B cell (primary cell): ENCODE data around the gene CDYL. TPM values are rescaled to one million over a fixed set of nuclear protein-coding genes. Genes with fewer than 3 reads are reported as not detected.

ENCODE experiments used
- ATAC-seq: fragments of 200-7000 bp; cut with Tn5 transposase; one replicate; pipeline ENCODE4 v1.10.0; 2021; ENCODE audit warnings: low read depth, mild to moderate bottlenecking, moderate number of reproducible peaks, moderate library complexity
- CTCF ChIA-PET: fragments of 350-600 bp; sonication (Branson Sonifier 250); formaldehyde crosslinking; loops from one replicate; lab custom pipeline; 2021; ENCODE audit warnings: antibody characterized with exemption, inconsistent platforms; lab: Charles Lee
- POLR2A ChIA-PET: fragments of 350-600 bp; sonication (Branson Sonifier 250); formaldehyde crosslinking; loops from one replicate; lab custom pipeline; 2021; ENCODE audit warnings: antibody characterized with exemption; lab: Charles Lee
- DNase-seq: peaks from one replicate; pipeline ENCODE4 v3.0.0; 2013
- H2AFZ ChIP-seq: 2 replicates; pipeline ENCODE4 v1.6.1; 2012; ENCODE audit warnings: mild to moderate bottlenecking, low read depth, low read length; ENCODE audit not compliant: insufficient read depth, poor library complexity, severe bottlenecking
- H3K27ac ChIP-seq, 2 donors: 1 replicate in 1 of 2; 2 replicates in 1 of 2; pipeline ENCODE4 v1.5.1; 2012 to 2013; ENCODE audit warnings: low read length in 2 of 2, mild to moderate bottlenecking in 2 of 2, moderate library complexity in 1 of 2
- H3K27me3 ChIP-seq, 4 experiments: fragments of 200-600 bp in 1 of 4; sonication (generic) in 1 of 4; replicated peaks in 1 of 4; 1 replicate in 2 of 4; 2 replicates in 2 of 4; pipeline versions ENCODE4 v1.6.1 to v1.7.0; 2013 to 2016; ENCODE audit warnings: low read length in 3 of 4, mild to moderate bottlenecking in 2 of 4, mixed read lengths in 1 of 4, moderate library complexity in 1 of 4; ENCODE audit not compliant: insufficient read depth in 4 of 4, control insufficient read depth in 3 of 4; ENCODE audit errors: control extremely low read depth in 1 of 4
- H3K36me3 ChIP-seq, 2 experiments: replicated peaks in 1 of 2; 1 replicate in 1 of 2; 2 replicates in 1 of 2; pipeline versions ENCODE4 v1.6.1 to v1.7.1; 2013; ENCODE audit warnings: low read length in 1 of 2; ENCODE audit not compliant: insufficient read depth in 2 of 2, control insufficient read depth in 1 of 2; ENCODE audit errors: control extremely low read depth in 1 of 2, extremely low read depth in 1 of 2
- H3K4me1 ChIP-seq, 2 donors: fragments of 200-600 bp in 1 of 2; sonication (generic) in 1 of 2; 1 replicate in 1 of 2; 2 replicates in 1 of 2; pipeline versions ENCODE4 v1.5.1 to v1.6.1; 2013 to 2017; ENCODE audit warnings: low read length in 2 of 2; ENCODE audit not compliant: control insufficient read depth in 2 of 2, insufficient read depth in 2 of 2
- H3K4me2 ChIP-seq: replicated peaks from 2 replicates; pipeline ENCODE3; 2012; ENCODE audit warnings: mild to moderate bottlenecking, low read depth, low read length; ENCODE audit not compliant: poor library complexity, severe bottlenecking
- H3K4me3 ChIP-seq, 5 experiments: fragments of 200-600 bp in 1 of 5; sonication (generic) in 1 of 5; 1 replicate in 3 of 5; 2 replicates in 2 of 5; pipeline versions ENCODE4 v1.5.1 to v1.7.0; 2011 to 2016; ENCODE audit warnings: low read length in 4 of 5, mild to moderate bottlenecking in 4 of 5, low read depth in 2 of 5, control low read depth in 1 of 5, moderate library complexity in 1 of 5; ENCODE audit not compliant: insufficient read depth in 1 of 5; ENCODE audit errors: control extremely low read depth in 1 of 5, extremely low read depth in 1 of 5
- H3K79me2 ChIP-seq: fragments of 200-600 bp; sonication (generic); one replicate; pipeline ENCODE4 v1.6.0; 2016; ENCODE audit warnings: low read length; ENCODE audit not compliant: control insufficient read depth, insufficient read depth
- H3K9ac ChIP-seq: fragments of 200-600 bp; sonication (generic); 2 replicates; pipeline ENCODE4 v1.6.1; 2017; ENCODE audit warnings: mild to moderate bottlenecking, low read length, moderate library complexity
- H3K9me3 ChIP-seq, 3 donors: one replicate each; pipeline versions ENCODE4 v1.6.1 to v1.7.1; 2013; ENCODE audit warnings: low read length in 2 of 3; ENCODE audit not compliant: control insufficient read depth in 2 of 3, insufficient read depth in 1 of 3; ENCODE audit errors: control extremely low read depth in 1 of 3
- H4K20me1 ChIP-seq: 2 replicates; pipeline ENCODE4 v1.6.0; 2012; ENCODE audit warnings: mild to moderate bottlenecking, low read length; ENCODE audit not compliant: insufficient read depth, control insufficient read depth, poor library complexity, severe bottlenecking
- H3K27ac Mint-ChIP-seq: one replicate; pipeline ENCODE4 v1.8.0; 2021; ENCODE audit warnings: mixed read lengths
- H3K27me3 Mint-ChIP-seq: one replicate; pipeline ENCODE4 v1.8.0; 2021; ENCODE audit warnings: mixed read lengths
- H3K4me1 Mint-ChIP-seq: one replicate; pipeline ENCODE4 v1.8.0; 2021; ENCODE audit warnings: mixed read lengths
- H3K4me3 Mint-ChIP-seq: one replicate; pipeline ENCODE4 v1.8.0; 2021; ENCODE audit warnings: mixed read lengths
- H3K9me3 Mint-ChIP-seq: one replicate; pipeline ENCODE4 v1.8.0; 2022; ENCODE audit warnings: mixed read lengths; ENCODE audit not compliant: insufficient read depth
- EZH2 ChIP-seq: IDR thresholded peaks from 2 replicates; pipeline ENCODE4 v1.6.1; 2012; ENCODE audit warnings: borderline replicate concordance, low read depth, mild to moderate bottlenecking, moderate library complexity, low read length; ENCODE audit not compliant: insufficient read depth, poor library complexity, severe bottlenecking
- WGBS: methylation state at CpG from one replicate; pipeline ENCODE4 v1.1.5; 2013; ENCODE audit warnings: missing lambda C conversion rate; ENCODE audit not compliant: insufficient coverage; 5-methylcytosine and 5-hydroxymethylcytosine counted together
- intact Hi-C: fragments of 100-400 bp; cut with micrococcal nuclease; formaldehyde crosslinking; loops from one replicate; pipeline ENCODE4 v1.10.0; 2022
- polyA plus RNA-seq: library from polyadenylated mRNA; depleted of rRNA; stranded (reverse); fragments of >200 nt; gene quantifications from 2 replicates; pipeline ENCODE4 v1.2.3, GENCODE V29; 2012
- total RNA-seq, 2 donors: library from RNA; stranded (reverse); fragments of 120-200 nt in 1 of 2; gene quantifications; 1 replicate in 1 of 2; 2 replicates in 1 of 2; pipeline versions ENCODE4 v1.2.3 to v1.2.4, GENCODE V29; 2013 to 2022
- TF ChIP-seq, protein P1 (sequence below): fragments of 200-600 bp; IDR thresholded peaks from one replicate; pipeline ENCODE4 v1.8.0; 2022; ENCODE audit warnings: antibody characterized with exemption, mild to moderate bottlenecking

Gene CDYL
- total and polyA plus RNA-seq, 2 donors (not counting 1 experiment from before 2014, with no cell fraction given), result 15.6 to 63.0 TPM

DNA sequence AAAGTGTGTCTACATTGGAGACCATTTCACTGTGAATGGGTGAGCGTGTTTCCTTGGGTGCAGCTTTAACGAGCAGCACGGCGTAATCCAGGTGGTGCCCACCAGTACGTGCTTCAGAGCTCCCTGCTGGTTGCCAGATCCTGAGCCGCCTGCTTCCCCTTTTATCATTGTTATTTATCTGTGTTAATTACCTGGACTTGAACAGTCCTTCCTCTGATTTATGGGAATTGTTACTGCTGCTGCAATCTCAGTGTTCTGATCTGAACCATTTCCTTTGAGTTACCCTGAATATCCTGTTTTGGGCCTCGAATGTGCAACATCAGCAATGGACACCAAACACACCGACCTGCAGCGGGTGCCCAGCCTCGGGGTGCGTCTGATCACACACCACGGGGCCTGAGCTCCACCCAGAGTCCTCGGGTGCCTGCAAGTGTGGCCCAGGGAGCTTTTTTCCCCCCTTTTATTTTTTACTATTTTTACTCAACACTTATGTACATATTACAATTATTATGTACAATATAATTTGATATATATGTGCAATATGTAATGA is 146.4 kb downstream of the CDYL start:
- intact Hi-C loops, result no loop called here
- Mint-ChIP-seq H3K27ac (no peak overlapping the region), H3K4me3 (no peak overlapping the region), H3K4me1 (peaks cover 28% of the 10 kb centered on the region), H3K9me3 (no peaks in the 10 kb centered on the region), H3K27me3 (no peaks in the 10 kb centered on the region)
- DNase-seq, result no peak
- ChIA-PET CTCF (no interaction called here), POLR2A (no interaction called here)
- no peak overlapping the region for H3K4me2 ChIP-seq
- peaks cover 52% of the 10 kb centered on the region for H3K79me2 ChIP-seq
- H3K9ac ChIP-seq, result no peak overlapping the region
- H3K27me3 ChIP-seq, result no peaks in the 10 kb centered on the region
- H4K20me1 ChIP-seq, result peaks cover 39% of the 10 kb centered on the region
- H3K36me3 ChIP-seq, result no peaks in the 10 kb centered on the region
- no peaks in the 10 kb centered on the region for H3K4me1 ChIP-seq
- TF ChIP-seq, protein P1, sequence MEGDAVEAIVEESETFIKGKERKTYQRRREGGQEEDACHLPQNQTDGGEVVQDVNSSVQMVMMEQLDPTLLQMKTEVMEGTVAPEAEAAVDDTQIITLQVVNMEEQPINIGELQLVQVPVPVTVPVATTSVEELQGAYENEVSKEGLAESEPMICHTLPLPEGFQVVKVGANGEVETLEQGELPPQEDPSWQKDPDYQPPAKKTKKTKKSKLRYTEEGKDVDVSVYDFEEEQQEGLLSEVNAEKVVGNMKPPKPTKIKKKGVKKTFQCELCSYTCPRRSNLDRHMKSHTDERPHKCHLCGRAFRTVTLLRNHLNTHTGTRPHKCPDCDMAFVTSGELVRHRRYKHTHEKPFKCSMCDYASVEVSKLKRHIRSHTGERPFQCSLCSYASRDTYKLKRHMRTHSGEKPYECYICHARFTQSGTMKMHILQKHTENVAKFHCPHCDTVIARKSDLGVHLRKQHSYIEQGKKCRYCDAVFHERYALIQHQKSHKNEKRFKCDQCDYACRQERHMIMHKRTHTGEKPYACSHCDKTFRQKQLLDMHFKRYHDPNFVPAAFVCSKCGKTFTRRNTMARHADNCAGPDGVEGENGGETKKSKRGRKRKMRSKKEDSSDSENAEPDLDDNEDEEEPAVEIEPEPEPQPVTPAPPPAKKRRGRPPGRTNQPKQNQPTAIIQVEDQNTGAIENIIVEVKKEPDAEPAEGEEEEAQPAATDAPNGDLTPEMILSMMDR, result no peak
- TF ChIP-seq EZH2, result no peak
- WGBS, result 83% methylated on average over 11 of the region's 13 CpGs
- no peaks in the 10 kb centered on the region for H3K9me3 ChIP-seq
- no peak overlapping the region for H3K27ac ChIP-seq
- no peak overlapping the region for H2AFZ ChIP-seq
- no peak for ATAC-seq
- H3K4me3 ChIP-seq, result no peak overlapping the region

GRCh38 chr6:4923081-4923480 is 146.9 kb downstream of the CDYL start:
- CTCF ChIA-PET, result no interaction called here
- Histone ChIP-seq H3K4me1 (no peaks in the 10 kb centered on the region), H3K27ac (no peak overlapping the region), H3K4me3 (no peak overlapping the region), H3K9ac (no peak overlapping the region), H2AFZ (no peak overlapping the region), H4K20me1 (peaks cover 42% of the 10 kb centered on the region), H3K79me2 (peaks cover 57% of the 10 kb centered on the region), H3K9me3 (no peaks in the 10 kb centered on the region), H3K4me2 (no peak overlapping the region), H3K36me3 (no peaks in the 10 kb centered on the region), H3K27me3 (no peaks in the 10 kb centered on the region)
- POLR2A ChIA-PET, result no interaction called here
- intact Hi-C loops, result no loop called here
- no peak for ATAC-seq
- 82% methylated on average over 2 of the region's 3 CpGs for WGBS
- no peak overlapping the region for H3K27ac Mint-ChIP-seq
- no peaks in the 10 kb centered on the region for H3K9me3 Mint-ChIP-seq
- DNase-seq, result no peak
- H3K27me3 Mint-ChIP-seq, result no peaks in the 10 kb centered on the region
- TF ChIP-seq, protein P1, result no peak
- no peak for TF ChIP-seq EZH2
- no peak overlapping the region for H3K4me3 Mint-ChIP-seq
- H3K4me1 Mint-ChIP-seq, result peaks cover 23% of the 10 kb centered on the region
